ENCODE results near the gene RANBP10. TPM values are rescaled to one million over a fixed set of nuclear protein-coding genes. Genes with fewer than 3 reads are reported as not detected.
A peak's percentile ranks its signal among the peaks of the same experiment; 100 is the strongest.

The RANBP10 gene
- 10 to 100 TPM; 15.6 to 18.0 TPM for total RNA-seq

DNA sequence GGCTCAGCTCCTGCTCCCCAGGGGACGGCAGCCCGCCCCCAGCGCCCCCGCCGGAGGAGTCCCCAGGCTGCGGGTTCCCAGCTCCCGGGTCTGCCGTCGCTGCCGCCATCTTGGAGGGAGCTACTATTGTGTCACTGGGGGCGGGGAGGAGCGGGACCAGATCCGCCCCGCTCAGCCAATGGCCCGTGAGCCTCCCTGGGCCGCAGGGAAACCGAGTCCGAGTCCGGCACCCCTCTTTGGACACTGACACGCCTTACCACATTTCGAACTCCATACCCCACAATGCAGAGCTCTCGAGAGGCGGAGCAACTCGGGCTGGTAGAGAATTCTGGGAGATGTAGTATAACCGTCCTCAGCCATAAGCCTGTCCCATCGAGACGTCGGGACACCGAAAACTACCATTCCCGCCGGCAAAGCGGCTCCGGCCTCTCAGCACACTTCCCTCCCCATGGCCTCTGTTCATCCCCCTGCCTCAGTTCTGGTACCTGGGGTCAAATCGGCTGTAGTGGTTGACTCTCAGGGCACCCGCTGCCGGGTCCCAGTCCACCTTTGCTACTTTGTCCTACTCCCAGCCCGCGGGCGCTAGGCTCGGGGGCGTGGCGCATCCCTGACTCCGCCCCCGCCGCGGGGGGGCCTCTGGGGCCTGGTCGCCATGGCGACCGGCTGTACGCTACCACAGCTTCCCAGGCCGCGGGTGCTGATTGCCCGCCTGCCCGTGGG lies at the start of gene RANBP10, which contains the start of gene TSNAXIP1:
RANBP10 (minus strand) TSS at position 133 of the 720 bp plus-strand sequence; CDS start at position 109, 24 bp downstream.
TSNAXIP1 (plus strand) TSS at position 462 of the 720 bp plus-strand sequence. CDS start 261 bp downstream, outside the sequence.
- ChIA-PET POLR2A (interaction anchor here (0.6 to 2.5 kb wide), 16 partner anchors 10 to 431 kb away, joined by 3 to 13 read pairs (median 4); partner anchors contain the start of genes ACD, ATP6V0D1, CTCF and DDX28), CTCF (interaction anchor here (0.5 to 2.3 kb wide), 14 partner anchors 10 to 286 kb away, joined by 3 to 28 read pairs (median 4); partner anchors contain the start of genes GFOD2 and NUTF2)
- Mint-ChIP-seq H3K4me1 (peaks cover 39% of the 10 kb centered on the region), H3K4me3 (peak within 1 kb of the TSS; percentile 91), H3K36me3 (ENCODE audit: low read depth) (peaks cover 28% of the 10 kb centered on the region), H3K27ac (peak within 1 kb of the TSS; percentile 91), H3K27me3 (no peaks in the 10 kb centered on the region), H3K9me3 (ENCODE audit: low read depth) (no peaks in the 10 kb centered on the region)
- intact Hi-C loops (cut with DNase I, micrococcal nuclease) = loop anchor here (1.0 to 10.0 kb wide), 19 partner anchors 10 to 642 kb away; partner anchors contain the start of genes GFOD2 (in 2 of the 2), NFATC3 (in 2 of the 2), SLC12A4 (in 2 of the 2) and THAP11 (in 2 of the 2)
- ATAC-seq (peak; percentile 96), DNase-seq (peak; percentile 98)

DNA sequence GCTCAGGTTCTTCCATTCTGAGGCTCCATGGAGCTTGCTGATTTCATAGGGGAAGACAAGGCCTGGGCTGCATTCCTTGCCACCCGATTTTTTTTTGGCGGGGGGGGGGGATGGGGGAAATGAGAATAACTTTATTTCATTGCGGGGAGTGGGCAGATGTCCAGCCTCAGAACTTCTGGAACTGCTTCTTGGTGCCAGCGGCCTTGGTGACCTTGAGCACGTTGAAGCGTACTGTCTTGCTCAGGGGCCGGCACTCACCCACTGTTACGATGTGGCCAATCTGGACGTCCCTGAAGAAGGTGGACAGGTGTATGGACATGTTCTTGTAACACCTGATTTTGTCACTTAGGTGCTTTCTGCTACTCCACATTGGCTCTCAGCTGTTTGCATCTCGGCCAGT lies 49.4 kb upstream of the RANBP10 start:
- DNase-seq = no peak
- H3K4me1 Mint-ChIP-seq = peaks cover 32% of the 10 kb centered on the region
- H3K4me3 Mint-ChIP-seq = no peak overlapping the region
- ChIA-PET CTCF (interaction anchor here (0.8 to 1.4 kb wide), 2 partner anchors 13 to 86 kb away, joined by 3 to 4 read pairs; no protein-coding TSS in a partner anchor), POLR2A (no interaction called here)
- no peak for ATAC-seq
- H3K36me3 Mint-ChIP-seq (ENCODE audit: low read depth) = peaks cover 5% of the 10 kb centered on the region
- intact Hi-C loops (cut with DNase I, micrococcal nuclease) = no loop called here
- H3K27me3 Mint-ChIP-seq = no peaks in the 10 kb centered on the region
- H3K9me3 Mint-ChIP-seq (ENCODE audit: low read depth) = no peaks in the 10 kb centered on the region
- no peak overlapping the region for H3K27ac Mint-ChIP-seq

DNA sequence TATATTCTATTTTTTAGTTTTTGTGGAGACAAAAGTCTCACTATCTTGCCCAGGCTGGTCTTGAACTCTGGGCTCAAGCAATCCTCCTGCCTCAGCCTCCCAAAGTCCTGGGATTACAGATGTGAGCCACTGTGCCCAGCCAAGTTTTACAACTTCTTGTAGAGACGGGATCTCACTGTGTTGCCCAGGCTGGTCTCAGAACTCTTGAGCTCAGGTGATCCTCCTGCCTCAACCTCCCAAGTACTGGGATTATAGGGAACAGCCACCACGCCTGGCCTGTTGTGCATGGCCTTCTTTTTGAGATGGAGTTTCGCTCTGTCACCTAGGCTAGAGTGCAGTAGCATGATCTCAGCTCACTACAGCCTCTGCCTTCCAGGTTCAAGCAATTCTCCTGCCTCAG lies 47.3 kb upstream of the RANBP10 start:
- POLR2A ChIA-PET = no interaction called here
- no peak for ATAC-seq
- Mint-ChIP-seq H3K4me3 (no peak overlapping the region), H3K27ac (no peak overlapping the region), H3K27me3 (no peaks in the 10 kb centered on the region), H3K36me3 (ENCODE audit: low read depth) (peaks cover 11% of the 10 kb centered on the region), H3K9me3 (ENCODE audit: low read depth) (no peaks in the 10 kb centered on the region), H3K4me1 (peaks cover 39% of the 10 kb centered on the region)
- CTCF ChIA-PET = interaction anchor here (0.7 to 1.4 kb wide), 3 partner anchors 9 to 18 kb away, joined by 3 to 4 read pairs (median 3); no protein-coding TSS in a partner anchor
- DNase-seq = no peak
- intact Hi-C loops (cut with DNase I, micrococcal nuclease) = no loop called here

DNA sequence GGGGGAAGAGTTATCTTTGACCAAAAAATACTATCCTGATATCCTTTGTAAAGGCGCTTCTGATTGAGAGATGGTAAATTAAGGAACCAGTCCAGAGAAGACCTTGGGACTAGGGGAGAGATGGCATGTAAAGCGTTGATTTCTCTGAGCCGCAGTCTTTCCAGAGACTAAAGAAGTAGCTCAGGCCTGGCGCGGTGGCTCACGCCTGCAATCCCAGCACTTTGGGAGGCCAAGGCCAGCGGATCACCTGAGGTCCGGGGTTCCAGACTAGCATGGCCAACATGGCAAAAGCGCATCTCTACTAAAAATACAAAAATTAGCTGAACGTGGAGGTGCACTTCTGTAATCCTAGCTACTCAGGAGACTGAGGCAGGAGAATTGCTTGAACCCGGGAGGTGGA lies 41.8 kb upstream of the RANBP10 start:
- peaks cover 44% of the 10 kb centered on the region for H3K4me1 Mint-ChIP-seq
- H3K36me3 Mint-ChIP-seq (ENCODE audit: low read depth) = peaks cover 25% of the 10 kb centered on the region
- POLR2A ChIA-PET = interaction anchor here (0.6 kb wide), 1 partner anchor 9 kb away, joined by 3 read pairs; no protein-coding TSS in a partner anchor
- H3K27ac Mint-ChIP-seq = peak overlapping the region; percentile 60
- peak overlapping the region; percentile 77 for H3K4me3 Mint-ChIP-seq
- DNase-seq = no peak
- intact Hi-C loops (cut with DNase I, micrococcal nuclease) = loop anchor here in 1 of 2 experiments (5.0 to 10.0 kb wide), 2 partner anchors 44 to 323 kb away; partner anchors contain the start of genes PSKH1 and RIPOR1
- ATAC-seq = no peak
- H3K9me3 Mint-ChIP-seq (ENCODE audit: low read depth) = no peaks in the 10 kb centered on the region
- CTCF ChIA-PET = interaction anchor here (0.7 to 0.9 kb wide), 2 partner anchors 31 to 38 kb away, joined by 3 read pairs; no protein-coding TSS in a partner anchor
- no peaks in the 10 kb centered on the region for H3K27me3 Mint-ChIP-seq

DNA sequence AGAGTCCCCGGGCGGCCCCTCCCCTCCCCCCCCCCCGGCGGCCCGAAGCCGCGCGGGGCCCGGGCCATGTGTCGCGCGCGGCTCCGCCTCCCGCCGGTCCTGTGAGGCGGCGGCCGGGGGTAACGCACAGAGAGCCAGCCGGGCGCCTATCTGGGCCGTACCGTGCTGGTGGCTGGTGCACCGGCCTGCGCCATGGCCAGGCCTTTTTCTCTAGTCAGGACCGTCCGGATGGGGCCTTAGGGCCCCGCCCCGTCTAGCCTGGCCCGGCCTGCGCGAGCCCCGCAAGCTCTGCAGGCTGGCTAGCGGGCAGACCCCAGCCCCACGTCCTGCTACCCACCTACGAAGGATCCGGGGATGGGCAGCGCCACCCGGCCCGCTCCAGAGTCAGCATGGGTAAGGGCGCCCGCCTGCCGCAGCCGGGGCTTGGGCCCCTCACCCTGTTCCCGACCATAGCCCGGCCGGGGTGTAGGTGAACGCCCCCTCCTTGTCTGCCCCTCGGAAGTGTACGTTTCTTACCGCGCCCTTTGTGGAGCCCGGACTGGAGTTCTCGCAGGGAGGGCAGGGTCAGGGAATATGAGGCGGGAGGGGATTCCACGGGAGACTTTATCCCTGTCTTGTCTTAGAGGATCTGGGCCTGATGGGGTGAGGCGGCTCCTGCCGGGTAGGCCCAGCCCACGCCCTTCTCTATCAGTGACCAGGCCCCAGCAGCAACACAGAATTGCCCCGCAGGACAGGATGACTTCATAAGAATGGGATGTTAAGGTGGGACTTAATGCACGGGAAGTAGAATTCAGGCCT lies 40.9 kb upstream of the RANBP10 start, which contains the start of gene CENPT:
CENPT (minus strand) TSS at position 630 of the 798 bp plus-strand sequence. CDS start 13,834 bp downstream, outside the sequence.
- Mint-ChIP-seq H3K36me3 (ENCODE audit: low read depth) (peaks cover 27% of the 10 kb centered on the region), H3K9me3 (ENCODE audit: low read depth) (no peaks in the 10 kb centered on the region), H3K27ac (peak within 1 kb of the TSS; percentile 83), H3K4me3 (peak within 1 kb of the TSS; percentile 77), H3K27me3 (no peaks in the 10 kb centered on the region), H3K4me1 (peaks cover 44% of the 10 kb centered on the region)
- ChIA-PET CTCF (interaction anchor here (0.7 to 1.4 kb wide), 3 partner anchors 36 to 88 kb away, joined by 3 to 4 read pairs (median 4); no protein-coding TSS in a partner anchor), POLR2A (interaction anchor here (0.6 kb wide), 1 partner anchor 10 kb away, joined by 3 read pairs; no protein-coding TSS in a partner anchor)
- intact Hi-C loops (cut with DNase I, micrococcal nuclease) = loop anchor here (1.0 to 10.0 kb wide), 8 partner anchors 14 to 463 kb away; partner anchors contain the start of genes DDX28 (in 1 of the 2), DUS2 (in 1 of the 2), EDC4 (in 1 of the 2) and PSKH1 (in 1 of the 2)
- DNase-seq = peak; percentile 30
- ATAC-seq = peak; percentile 47

DNA sequence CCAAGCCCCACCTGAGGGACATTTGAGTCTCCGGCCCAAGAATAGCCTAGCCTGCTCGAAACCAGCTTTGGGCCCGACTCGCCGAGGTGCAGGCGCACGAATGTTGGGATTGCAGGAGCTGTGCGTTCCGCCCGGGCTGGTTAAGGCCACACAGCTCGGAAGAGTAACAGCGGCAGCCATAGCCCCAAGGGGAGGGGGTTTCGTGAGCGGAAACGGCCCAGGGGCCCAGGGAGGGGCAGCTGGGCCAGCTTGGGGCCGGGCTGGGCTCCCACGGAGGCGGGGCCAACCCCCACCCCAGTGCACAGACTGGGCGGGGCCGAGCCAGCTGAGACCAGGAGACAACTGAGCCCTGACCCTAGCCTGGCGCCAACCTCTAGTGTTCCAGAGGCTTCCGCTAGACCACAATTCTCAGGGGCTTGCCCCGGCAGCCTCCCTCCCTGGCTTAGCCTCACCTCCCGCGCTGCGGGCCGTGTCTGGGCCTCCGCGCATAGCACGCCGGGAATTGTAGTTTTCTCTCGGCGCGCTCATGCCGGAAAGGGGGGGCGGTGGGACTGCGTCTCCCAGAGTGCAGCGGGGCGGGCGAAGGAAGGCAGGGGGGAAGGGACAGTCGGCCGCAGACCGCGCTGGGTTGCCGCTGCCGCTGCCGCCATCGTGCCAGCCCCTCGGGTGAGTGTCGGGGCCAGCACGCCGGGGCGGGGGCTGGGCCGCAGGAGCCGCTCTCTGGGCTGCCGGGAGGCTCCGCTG lies 40.1 kb upstream of the RANBP10 start, which contains the start of gene NUTF2:
NUTF2 (plus strand) TSS at position 614 of the 744 bp plus-strand sequence. CDS start 18,198 bp downstream, outside the sequence.
- Mint-ChIP-seq H3K27ac (peak within 1 kb of the TSS; percentile 83), H3K4me3 (peak within 1 kb of the TSS; percentile 77), H3K36me3 (ENCODE audit: low read depth) (peaks cover 27% of the 10 kb centered on the region), H3K27me3 (no peaks in the 10 kb centered on the region), H3K9me3 (ENCODE audit: low read depth) (no peaks in the 10 kb centered on the region), H3K4me1 (peaks cover 46% of the 10 kb centered on the region)
- intact Hi-C loops (cut with DNase I, micrococcal nuclease) = loop anchor here (1.0 to 10.0 kb wide), 20 partner anchors 13 to 464 kb away; partner anchors contain the start of genes EDC4 (in 2 of the 2), PSKH1 (in 2 of the 2), ACD (in 1 of the 2) and ATP6V0D1 (in 1 of the 2)
- POLR2A ChIA-PET = interaction anchor here (0.6 to 1.2 kb wide), 6 partner anchors 13 to 325 kb away, joined by 3 to 4 read pairs (median 3); partner anchors contain the start of genes C16orf86, ENKD1 and NFATC3
- ATAC-seq (peak; percentile 68), DNase-seq (peak; percentile 98)
- CTCF ChIA-PET = interaction anchor here (0.6 to 2.6 kb wide), 8 partner anchors 13 to 325 kb away, joined by 3 to 12 read pairs (median 4); partner anchors contain the start of genes RANBP10 and TSNAXIP1

DNA sequence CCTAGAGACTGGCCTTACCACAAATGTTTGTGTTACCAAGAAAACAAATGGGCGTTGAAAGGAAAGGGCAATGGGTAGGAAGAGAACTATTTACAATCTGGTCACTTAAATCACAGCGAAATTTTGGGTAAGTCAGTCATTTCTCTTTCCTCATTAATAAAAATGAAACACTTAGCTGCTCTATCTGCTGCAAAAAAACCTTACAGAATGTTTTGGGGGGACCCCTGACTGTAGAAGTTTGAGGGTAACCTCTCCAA lies 39.6 kb upstream of the RANBP10 start:
- Mint-ChIP-seq H3K27ac (peak overlapping the region; percentile 83), H3K27me3 (no peaks in the 10 kb centered on the region), H3K36me3 (ENCODE audit: low read depth) (peaks cover 27% of the 10 kb centered on the region), H3K9me3 (ENCODE audit: low read depth) (no peaks in the 10 kb centered on the region), H3K4me3 (peak overlapping the region; percentile 77), H3K4me1 (peaks cover 50% of the 10 kb centered on the region)
- POLR2A ChIA-PET = interaction anchor here (0.9 to 1.2 kb wide), 5 partner anchors 12 to 325 kb away, joined by 3 read pairs; partner anchors contain the start of gene NFATC3
- ATAC-seq (no peak), DNase-seq (no peak)
- intact Hi-C loops (cut with DNase I, micrococcal nuclease) = loop anchor here (1.0 to 10.0 kb wide), 19 partner anchors 13 to 365 kb away; partner anchors contain the start of genes EDC4 (in 2 of the 2), PSKH1 (in 2 of the 2), ACD (in 1 of the 2) and ATP6V0D1 (in 1 of the 2)
- CTCF ChIA-PET = interaction anchor here (0.6 to 2.6 kb wide), 8 partner anchors 12 to 325 kb away, joined by 3 to 12 read pairs (median 4); partner anchors contain the start of genes RANBP10 and TSNAXIP1

DNA sequence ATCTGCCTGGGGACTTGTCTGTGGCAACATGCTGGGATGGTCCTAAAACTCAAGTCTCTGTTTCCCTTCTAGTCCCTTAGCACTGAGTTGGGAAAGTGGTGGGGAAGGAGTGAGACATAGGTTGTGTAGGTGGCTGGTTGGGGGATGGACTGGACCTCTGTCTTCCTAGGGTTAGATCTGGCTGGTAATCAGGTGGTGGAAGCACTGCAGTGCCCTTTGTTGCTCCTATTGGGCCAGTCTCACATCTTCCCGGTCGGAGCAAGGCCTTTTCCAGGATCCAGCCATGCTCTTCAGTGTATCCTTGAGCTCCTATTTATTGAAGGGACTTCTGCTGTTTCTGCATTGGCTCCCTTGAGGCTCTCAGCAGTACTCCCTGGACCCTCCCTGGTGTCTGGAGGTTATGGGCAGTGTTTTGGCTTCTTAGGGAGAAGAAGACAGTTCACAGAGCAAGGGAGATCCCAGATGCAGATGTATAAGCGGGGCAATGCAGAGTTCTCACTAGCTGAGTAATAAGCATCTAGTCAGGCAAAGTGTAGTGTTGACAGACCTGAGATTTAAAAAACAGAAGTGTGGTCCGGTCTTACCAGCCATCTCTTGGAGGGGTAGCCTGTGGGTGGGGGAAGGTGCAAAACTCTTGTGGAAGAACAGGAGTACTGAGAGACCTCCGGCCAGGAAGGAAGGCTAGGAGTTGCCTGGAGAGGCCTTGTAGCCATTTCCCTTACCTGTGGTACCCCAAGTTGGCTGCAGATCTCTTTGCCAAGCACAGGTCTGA lies 39.1 kb upstream of the RANBP10 start:
- Mint-ChIP-seq H3K4me3 (peak overlapping the region; percentile 77), H3K36me3 (ENCODE audit: low read depth) (peaks cover 27% of the 10 kb centered on the region), H3K27ac (peak overlapping the region; percentile 83), H3K4me1 (peaks cover 50% of the 10 kb centered on the region), H3K9me3 (ENCODE audit: low read depth) (no peaks in the 10 kb centered on the region), H3K27me3 (no peaks in the 10 kb centered on the region)
- intact Hi-C loops (cut with DNase I, micrococcal nuclease) = loop anchor here (1.0 to 10.0 kb wide), 19 partner anchors 12 to 364 kb away; partner anchors contain the start of genes EDC4 (in 2 of the 2), PSKH1 (in 2 of the 2), ACD (in 1 of the 2) and ATP6V0D1 (in 1 of the 2)
- DNase-seq (peak; percentile 15), ATAC-seq (no peak)
- ChIA-PET CTCF (interaction anchor here (0.6 to 2.7 kb wide), 14 partner anchors 8 to 324 kb away, joined by 3 to 12 read pairs (median 4); partner anchors contain the start of genes RANBP10 and TSNAXIP1), POLR2A (interaction anchor here (0.6 to 2.5 kb wide), 8 partner anchors 12 to 240 kb away, joined by 3 to 9 read pairs (median 4); partner anchors contain the start of genes ACD, NFATC3, RANBP10 and TSNAXIP1)

DNA sequence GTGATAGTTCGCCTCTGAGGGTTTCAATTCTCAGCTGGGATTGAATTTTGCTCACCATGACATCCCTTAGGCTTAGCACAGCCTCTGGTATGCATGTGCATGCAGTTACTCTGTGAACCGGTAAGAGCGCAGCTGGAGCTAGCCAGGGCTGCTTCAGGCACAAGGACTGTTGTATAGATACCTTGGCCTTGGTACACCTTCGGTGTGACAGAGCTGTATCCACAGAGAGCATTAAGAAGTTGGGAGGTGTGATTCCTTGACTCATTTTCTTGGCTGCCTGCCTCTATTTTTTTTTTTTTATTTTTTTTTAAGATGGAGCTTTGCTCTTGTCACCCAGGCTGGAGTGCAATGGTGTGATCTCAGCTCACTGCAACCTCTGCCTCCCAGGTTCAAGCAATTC lies 38.1 kb upstream of the RANBP10 start:
- H3K36me3 Mint-ChIP-seq (ENCODE audit: low read depth) = peaks cover 24% of the 10 kb centered on the region
- H3K27me3 Mint-ChIP-seq = no peaks in the 10 kb centered on the region
- peak overlapping the region; percentile 94 for H3K4me3 Mint-ChIP-seq
- ChIA-PET CTCF (interaction anchor here (0.5 to 2.7 kb wide), 12 partner anchors 9 to 323 kb away, joined by 3 to 12 read pairs (median 4); partner anchors contain the start of genes RANBP10 and TSNAXIP1), POLR2A (interaction anchor here (0.6 to 2.5 kb wide), 7 partner anchors 11 to 241 kb away, joined by 3 to 9 read pairs (median 4); partner anchors contain the start of genes ACD, NFATC3, RANBP10 and TSNAXIP1)
- H3K9me3 Mint-ChIP-seq (ENCODE audit: low read depth) = no peaks in the 10 kb centered on the region
- ATAC-seq (no peak), DNase-seq (no peak)
- peaks cover 47% of the 10 kb centered on the region for H3K4me1 Mint-ChIP-seq
- intact Hi-C loops (cut with DNase I, micrococcal nuclease) = loop anchor here in 1 of 2 experiments (10.0 kb wide), 1 partner anchor 320 kb away; the partner anchor contains the start of gene RIPOR1
- H3K27ac Mint-ChIP-seq = peak overlapping the region; percentile 93

Measured in activated CD4-positive, alpha-beta T cell treated with anti-CD3 and anti-CD28 coated beads for 36 hours (primary cell).